ENCODE data around the gene ODAPH. TPM values are rescaled to one million over a fixed set of nuclear protein-coding genes. Genes with fewer than 3 reads are reported as not detected.

Gene ODAPH
- total RNA-seq, 1 experiment from 2014 or later = 0.24 TPM

- H3K27me3 ChIP-seq (ENCODE audit: insufficient read depth, low read depth) = no peaks in the 10 kb centered on the region
- peaks cover 6% of the 10 kb centered on the region; the same call in 1 of the 2 replicates for H3K36me3 ChIP-seq (ENCODE audit: low read depth)
- peaks cover 29% of the 10 kb centered on the region for H3K4me1 ChIP-seq (replicated peaks; ENCODE audit: insufficient read depth)
- H3K9me3 ChIP-seq (ENCODE audit: insufficient read depth, low read depth) = no peaks in the 10 kb centered on the region
- no peak for DNase-seq
- intact Hi-C loops (cut with micrococcal nuclease; ENCODE audit: unreplicated experiment) = loop anchor here (5.0 kb wide), 1 partner anchor 45 kb away; the partner anchor contains the start of gene ODAPH
- H4K20me1 ChIP-seq (ENCODE audit: insufficient read depth) = no peaks in the 10 kb centered on the region
- H3K4me3 ChIP-seq = peak overlapping the region; percentile 95; the same call in 1 of the 2 replicates
- TF ChIP-seq EZH2 (IDR thresholded peaks at IDR 0.05; ENCODE audit: low read depth) (no peak), CTCF (conservative IDR thresholded peaks at IDR 0.05) (no peak)
- BruUV-seq (replicated peaks) = no TSS peak
- peak overlapping the region; percentile 96 for H3K4me2 ChIP-seq
- H3F3A ChIP-seq (ENCODE audit: insufficient read depth, low read depth) = peaks cover 8% of the 10 kb centered on the region; the same call in 1 of the 2 replicates
- H3K9me2 ChIP-seq (ENCODE audit: insufficient read depth) = no peaks in the 10 kb centered on the region
- POLR2A ChIA-PET (ENCODE audit: unreplicated experiment) = interaction anchor here (0.6 kb wide), 1 partner anchor 49 kb away, joined by 4 read pairs; no protein-coding TSS in a partner anchor
- peaks cover 61% of the 10 kb centered on the region for H3K79me2 ChIP-seq (ENCODE audit: low read depth)
- CTCF ChIA-PET = interaction anchor here (0.7 kb wide), 1 partner anchor 336 kb away, joined by 7 read pairs; no protein-coding TSS in a partner anchor
- peak overlapping the region; percentile 100; the same call in 1 of the 2 replicates for H2AFZ ChIP-seq
- H3K27ac ChIP-seq = no peak overlapping the region
Measured at GRCh38 chr4:75512386-75513211, 43.3 kb upstream of the ODAPH start.

GRCh38 chr4:75513526-75514130, 42.2 kb upstream of the ODAPH start:
- DNase-seq = no peak
- Histone ChIP-seq H3K79me2 (ENCODE audit: low read depth) (peaks cover 61% of the 10 kb centered on the region), H3K4me3 (peak overlapping the region; percentile 95), H3K27ac (peak overlapping the region; percentile 81), H3K27me3 (ENCODE audit: insufficient read depth, low read depth) (no peaks in the 10 kb centered on the region), H3K9me2 (ENCODE audit: insufficient read depth) (no peaks in the 10 kb centered on the region), H3K4me1 (replicated peaks; ENCODE audit: insufficient read depth) (peaks cover 29% of the 10 kb centered on the region), H3K4me2 (peak overlapping the region; percentile 96), H4K20me1 (ENCODE audit: insufficient read depth) (no peaks in the 10 kb centered on the region), H3K36me3 (ENCODE audit: low read depth) (peaks cover 10% of the 10 kb centered on the region; the same call in 1 of the 2 replicates), H2AFZ (peak overlapping the region; percentile 100), H3K9me3 (ENCODE audit: insufficient read depth, low read depth) (no peaks in the 10 kb centered on the region), H3F3A (ENCODE audit: insufficient read depth, low read depth) (peaks cover 8% of the 10 kb centered on the region; the same call in 1 of the 2 replicates)
- intact Hi-C loops (cut with micrococcal nuclease; ENCODE audit: unreplicated experiment) = loop anchor here (5.0 kb wide), 1 partner anchor 44 kb away; the partner anchor contains the start of gene ODAPH
- POLR2A ChIA-PET (ENCODE audit: unreplicated experiment) = interaction anchor here (0.6 kb wide), 1 partner anchor 48 kb away, joined by 4 read pairs; no protein-coding TSS in a partner anchor
- TF ChIP-seq CTCF (conservative IDR thresholded peaks at IDR 0.05) = no peak
- TF ChIP-seq EZH2 (IDR thresholded peaks at IDR 0.05; ENCODE audit: low read depth) = no peak
- no TSS peak for BruUV-seq (replicated peaks)
- CTCF ChIA-PET = no interaction called here
